H9 (cell line): ENCODE results near the gene TREML1. TPM values are rescaled to one million over a fixed set of nuclear protein-coding genes. Genes with fewer than 3 reads are reported as not detected.

ENCODE experiments used
- DNase-seq: peaks from one replicate; pipeline ENCODE4 v3.0.0-alpha.2; 2017
- H2AFZ ChIP-seq: one replicate; pipeline ENCODE4 v1.6.1; 2013; ENCODE audit warnings: mild to moderate bottlenecking, low read length, control low read depth, moderate library complexity
- H2AK5ac ChIP-seq: 2 replicates; pipeline ENCODE4 v1.6.1; 2013; ENCODE audit warnings: low read length, control low read depth, mixed read lengths; ENCODE audit not compliant: insufficient read length
- H2BK120ac ChIP-seq: one replicate; pipeline ENCODE4 v1.6.1; 2013; ENCODE audit warnings: low read depth, mild to moderate bottlenecking, low read length, control low read depth, inconsistent platforms; ENCODE audit not compliant: poor library complexity, severe bottlenecking
- H2BK12ac ChIP-seq: 2 replicates; pipeline ENCODE4 v1.6.1; 2013; ENCODE audit warnings: low read length, control low read depth, mixed read lengths, low read depth; ENCODE audit not compliant: insufficient read length
- H2BK15ac ChIP-seq: 2 replicates; pipeline ENCODE4 v1.6.1; 2013; ENCODE audit warnings: low read depth, low read length, control low read depth
- H2BK20ac ChIP-seq: one replicate; pipeline ENCODE4 v1.6.1; 2013; ENCODE audit warnings: low read depth, mild to moderate bottlenecking, low read length, control low read depth, inconsistent platforms; ENCODE audit not compliant: poor library complexity, severe bottlenecking
- H2BK5ac ChIP-seq: 2 replicates; pipeline ENCODE4 v1.6.1; 2013; ENCODE audit warnings: low read length, control low read depth, mixed read lengths; ENCODE audit not compliant: insufficient read length
- H3K14ac ChIP-seq: 2 replicates; pipeline ENCODE4 v1.6.1; 2013; ENCODE audit warnings: low read length, control low read depth; ENCODE audit not compliant: insufficient read depth
- H3K18ac ChIP-seq: 2 replicates; pipeline ENCODE4 v1.6.1; 2013; ENCODE audit warnings: low read depth, mild to moderate bottlenecking, mixed read lengths, low read length, control low read depth; ENCODE audit not compliant: insufficient read length
- H3K23ac ChIP-seq: 2 replicates; pipeline ENCODE4 v1.6.1; 2013; ENCODE audit warnings: low read length, control low read depth, mixed read lengths, low read depth; ENCODE audit not compliant: insufficient read length
- H3K23me2 ChIP-seq: 2 replicates; pipeline ENCODE4 v1.6.1; 2013; ENCODE audit warnings: low read depth, mild to moderate bottlenecking, mixed read lengths, low read length, control low read depth; ENCODE audit not compliant: insufficient read length, poor library complexity, severe bottlenecking
- H3K27ac ChIP-seq: 2 replicates; pipeline ENCODE4 v1.5.1; 2013; ENCODE audit warnings: low read length, control low read depth, mixed read lengths, low read depth; ENCODE audit not compliant: insufficient read length
- H3K27me3 ChIP-seq: 2 replicates; pipeline ENCODE4 v1.6.1; 2013; ENCODE audit warnings: low read length, control low read depth, inconsistent platforms; ENCODE audit not compliant: insufficient read depth
- H3K4ac ChIP-seq: 2 replicates; pipeline ENCODE4 v1.6.1; 2013; ENCODE audit warnings: low read depth, mild to moderate bottlenecking, control low read depth, inconsistent platforms, low read length, moderate library complexity
- H3K4me1 ChIP-seq: 2 replicates; pipeline ENCODE4 v1.6.1; 2013; ENCODE audit warnings: low read length, control low read depth, inconsistent platforms; ENCODE audit not compliant: insufficient read depth
- H3K4me2 ChIP-seq: 2 replicates; pipeline ENCODE4 v1.6.1; 2013; ENCODE audit warnings: low read length, control low read depth, mixed read lengths; ENCODE audit not compliant: insufficient read length, insufficient read depth
- H3K56ac ChIP-seq: 2 replicates; pipeline ENCODE4 v1.6.1; 2013; ENCODE audit warnings: low read depth, mild to moderate bottlenecking, mixed read lengths, low read length, control low read depth; ENCODE audit not compliant: insufficient read length
- H3K79me1 ChIP-seq: 2 replicates; pipeline ENCODE4 v1.6.1; 2013; ENCODE audit warnings: low read depth, mild to moderate bottlenecking, moderate library complexity, low read length, control low read depth, inconsistent platforms; ENCODE audit not compliant: insufficient read depth, poor library complexity, severe bottlenecking
- H3K79me2 ChIP-seq: 2 replicates; pipeline ENCODE4 v1.6.1; 2013; ENCODE audit warnings: low read length, control low read depth, inconsistent platforms; ENCODE audit not compliant: insufficient read depth
- H3K9ac ChIP-seq: 2 replicates; pipeline ENCODE4 v1.6.1; 2013; ENCODE audit warnings: low read length, control low read depth, mixed read lengths; ENCODE audit not compliant: insufficient read length; ENCODE audit errors: extremely low read depth
- H3K9me3 ChIP-seq: one replicate; pipeline ENCODE4 v1.6.1; 2013; ENCODE audit warnings: low read depth, low read length, inconsistent platforms; ENCODE audit not compliant: control insufficient read depth
- H3T11ph ChIP-seq: one replicate; pipeline ENCODE4 v1.6.1; 2013; ENCODE audit warnings: mild to moderate bottlenecking, low read length, control low read depth, inconsistent platforms
- H4K20me1 ChIP-seq: one replicate; pipeline ENCODE4 v1.6.1; 2013; ENCODE audit not compliant: control insufficient read depth, insufficient read length, insufficient read depth
- H4K5ac ChIP-seq: 2 replicates; pipeline ENCODE4 v1.6.1; 2013; ENCODE audit warnings: low read depth, mild to moderate bottlenecking, mixed read lengths, low read length, control low read depth; ENCODE audit not compliant: insufficient read length
- H4K8ac ChIP-seq: replicated peaks from 2 replicates; pipeline ENCODE4 v1.6.1; 2013; ENCODE audit warnings: low read length, control low read depth, mixed read lengths, low read depth; ENCODE audit not compliant: insufficient read length
- H4K91ac ChIP-seq: 2 replicates; pipeline ENCODE4 v1.6.1; 2013; ENCODE audit warnings: low read depth, mild to moderate bottlenecking, moderate library complexity, mixed read lengths, low read length, control low read depth; ENCODE audit not compliant: insufficient read length
- H3K27ac Mint-ChIP-seq, 3 experiments: 2 replicates in 2 of 3; 3 replicates in 1 of 3; pipeline ENCODE4 v1.8.0; 2020 to 2021; ENCODE audit warnings: mixed read lengths in 3 of 3, mild to moderate bottlenecking in 1 of 3, moderate library complexity in 1 of 3
- H3K27me3 Mint-ChIP-seq: 2 replicates; pipeline ENCODE4 v1.8.0; 2021; ENCODE audit warnings: low read depth, mild to moderate bottlenecking, moderate library complexity, mixed read lengths
- H3K36me3 Mint-ChIP-seq, 3 experiments: 2 replicates in 2 of 3; 3 replicates in 1 of 3; pipeline ENCODE4 v1.8.0; 2020 to 2021; ENCODE audit warnings: low read depth in 3 of 3, mixed read lengths in 3 of 3; ENCODE audit not compliant: insufficient read depth in 1 of 3
- H3K4me1 Mint-ChIP-seq, 2 experiments: 2 replicates each; pipeline ENCODE4 v1.8.0; 2020; ENCODE audit warnings: mixed read lengths in 2 of 2
- H3K4me3 Mint-ChIP-seq, 2 experiments: 2 replicates in 1 of 2; 3 replicates in 1 of 2; pipeline ENCODE4 v1.8.0; 2020 to 2021; ENCODE audit warnings: mild to moderate bottlenecking in 2 of 2, mixed read lengths in 2 of 2, moderate library complexity in 1 of 2
- H3K9me3 Mint-ChIP-seq, 2 experiments: 2 replicates in 1 of 2; 3 replicates in 1 of 2; pipeline ENCODE4 v1.8.0; 2020; ENCODE audit warnings: mild to moderate bottlenecking in 2 of 2, mixed read lengths in 2 of 2, moderate library complexity in 1 of 2
- WGBS: extraction: QIAGEN DNeasy Blood & Tissue Kit; methylation state at CpG from one replicate; pipeline ENCODE4 v1.1.7; 2013; ENCODE audit warnings: missing lambda C conversion rate, low lambda C conversion rate, mixed read lengths; ENCODE audit not compliant: insufficient read length; ENCODE audit errors: extremely low coverage; 5-methylcytosine and 5-hydroxymethylcytosine counted together
- total RNA-seq: library from RNA; stranded (reverse); gene quantifications from 2 replicates; pipeline ENCODE4 v1.2.1, GENCODE V29; 2021
- TF ChIP-seq, protein P1 (sequence below): fragments of 200-600 bp; sonication (generic); conservative IDR thresholded peaks from 3 replicates; pipeline ENCODE4 v1.8.0; 2021; ENCODE audit warnings: antibody characterized with exemption, mild to moderate bottlenecking

Gene TREML1
- total RNA-seq, 1 experiment from 2014 or later, result not detected

DNA sequence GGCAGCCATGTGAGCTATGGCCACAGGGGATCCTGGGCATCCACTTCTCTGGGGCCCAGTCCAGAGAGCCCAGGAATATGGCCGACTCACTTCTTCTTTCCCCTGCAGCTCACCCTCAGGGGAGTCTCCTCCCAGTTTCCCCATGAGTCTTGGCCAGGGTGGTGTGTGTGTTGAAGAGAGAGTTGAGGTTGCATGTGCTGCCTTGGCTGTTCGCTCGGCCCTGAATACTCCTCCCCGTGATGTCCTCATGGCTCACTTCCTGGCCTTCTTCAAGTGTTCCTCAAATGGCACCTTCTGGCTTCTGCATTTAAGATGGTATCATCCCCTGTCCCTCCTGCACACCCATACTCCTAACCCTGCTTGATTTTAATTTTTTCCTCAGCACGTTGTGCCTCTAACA is 3.2 kb upstream of the TREML1 start:
- Mint-ChIP-seq H3K4me1 (peaks cover 13% of the 10 kb centered on the region in 2 experiments; a peak in 3 of 4 replicates), H3K27ac (no peak overlapping the region), H3K36me3 (no peaks in the 10 kb centered on the region), H3K27me3 (peaks cover 6% of the 10 kb centered on the region), H3K4me3 (no peak overlapping the region), H3K9me3 (no peaks in the 10 kb centered on the region)
- Histone ChIP-seq H3K9me3 (no peaks in the 10 kb centered on the region), H3K9ac (no peak overlapping the region), H3K23me2 (no peaks in the 10 kb centered on the region), H2BK15ac (no peak overlapping the region), H2BK120ac (no peak overlapping the region), H4K91ac (no peak overlapping the region), H2AFZ (no peak overlapping the region), H2BK12ac (no peak overlapping the region), H3K27me3 (no peaks in the 10 kb centered on the region; the same call in 1 of the 2 replicates), H3T11ph (no peak overlapping the region), H3K4ac (no peak overlapping the region), H3K56ac (no peak overlapping the region), H4K8ac (no peak overlapping the region), H3K4me1 (no peaks in the 10 kb centered on the region), H3K14ac (no peak overlapping the region), H2BK20ac (no peak overlapping the region), H2BK5ac (no peak overlapping the region), H3K23ac (no peak overlapping the region), H3K4me2 (no peak overlapping the region), H2AK5ac (no peak overlapping the region), H4K5ac (no peak overlapping the region), H3K18ac (no peak overlapping the region), H3K27ac (no peak overlapping the region), H3K79me1 (no peaks in the 10 kb centered on the region), H4K20me1 (no peaks in the 10 kb centered on the region), H3K79me2 (no peaks in the 10 kb centered on the region)
- no peak for DNase-seq
- no CpG with 5 or more reads among the region's 5 CpGs for WGBS
- TF ChIP-seq, protein P1, sequence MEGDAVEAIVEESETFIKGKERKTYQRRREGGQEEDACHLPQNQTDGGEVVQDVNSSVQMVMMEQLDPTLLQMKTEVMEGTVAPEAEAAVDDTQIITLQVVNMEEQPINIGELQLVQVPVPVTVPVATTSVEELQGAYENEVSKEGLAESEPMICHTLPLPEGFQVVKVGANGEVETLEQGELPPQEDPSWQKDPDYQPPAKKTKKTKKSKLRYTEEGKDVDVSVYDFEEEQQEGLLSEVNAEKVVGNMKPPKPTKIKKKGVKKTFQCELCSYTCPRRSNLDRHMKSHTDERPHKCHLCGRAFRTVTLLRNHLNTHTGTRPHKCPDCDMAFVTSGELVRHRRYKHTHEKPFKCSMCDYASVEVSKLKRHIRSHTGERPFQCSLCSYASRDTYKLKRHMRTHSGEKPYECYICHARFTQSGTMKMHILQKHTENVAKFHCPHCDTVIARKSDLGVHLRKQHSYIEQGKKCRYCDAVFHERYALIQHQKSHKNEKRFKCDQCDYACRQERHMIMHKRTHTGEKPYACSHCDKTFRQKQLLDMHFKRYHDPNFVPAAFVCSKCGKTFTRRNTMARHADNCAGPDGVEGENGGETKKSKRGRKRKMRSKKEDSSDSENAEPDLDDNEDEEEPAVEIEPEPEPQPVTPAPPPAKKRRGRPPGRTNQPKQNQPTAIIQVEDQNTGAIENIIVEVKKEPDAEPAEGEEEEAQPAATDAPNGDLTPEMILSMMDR, result no peak
